C1 segment of cervical spinal cord (tissue), 14 donors: ENCODE data around the gene RHBDD2.
A peak's percentile ranks its signal among the peaks of the same experiment; 100 is the strongest.
"Not testable (repeated sequence)": the region's sequence is repeated elsewhere in the genome, so short reads cannot be mapped to it uniquely, and the experiment has no call there.

Experiments used
- DNase-seq, 14 donors: peaks; one replicate each; lab custom pipeline; 2025; lab: John Stamatoyannopoulos, UW

Gene RHBDD2

GRCh38 chr7:75866489-75867389 lies 12.1 kb upstream of the RHBDD2 start:
- DNase-seq = peak in 11 of 14 donors; percentile 1 to 59 (median 38)

- DNase-seq = no peak
Measured at GRCh38 chr7:75867390-75867717, 11.5 kb upstream of the RHBDD2 start.

- no peak for DNase-seq
Measured at GRCh38 chr7:75868153-75868552, 10.7 kb upstream of the RHBDD2 start.

GRCh38 chr7:75869776-75870379 lies 9.0 kb upstream of the RHBDD2 start:
- no peak for DNase-seq

GRCh38 chr7:75870557-75871161 lies 8.2 kb upstream of the RHBDD2 start:
- DNase-seq = no peak

- DNase-seq = no peak
Measured at GRCh38 chr7:75872073-75872782, 6.6 kb upstream of the RHBDD2 start.

- not testable (repeated sequence) for DNase-seq
Measured at GRCh38 chr7:75874180-75874579, 4.7 kb upstream of the RHBDD2 start.

GRCh38 chr7:75875113-75876080 lies 3.4 kb upstream of the RHBDD2 start:
- no peak for DNase-seq

GRCh38 chr7:75876126-75876881 lies 2.5 kb upstream of the RHBDD2 start:
- no peak for DNase-seq

GRCh38 chr7:75878312-75878768 lies 494 bp upstream of the RHBDD2 start:
- peak in 1 of 14 donors; percentile 36 for DNase-seq

GRCh38 chr7:75879771-75880184 lies 944 bp downstream of the RHBDD2 start:
- no peak for DNase-seq

GRCh38 chr7:75880242-75880641 lies 1.4 kb downstream of the RHBDD2 start:
- no peak for DNase-seq

GRCh38 chr7:75881436-75882095 lies 2.7 kb downstream of the RHBDD2 start:
- no peak for DNase-seq

GRCh38 chr7:75883265-75883824 lies 4.5 kb downstream of the RHBDD2 start:
- DNase-seq = not testable (repeated sequence)

GRCh38 chr7:75884476-75884875 lies 5.6 kb downstream of the RHBDD2 start:
- no peak for DNase-seq

GRCh38 chr7:75885036-75885435 lies 6.2 kb downstream of the RHBDD2 start:
- peak in 1 of 14 donors; percentile 58 for DNase-seq

- DNase-seq = peak in 1 of 14 donors; percentile 1
Measured at GRCh38 chr7:75887669-75888369, 9.0 kb downstream of the RHBDD2 start.

GRCh38 chr7:75888464-75889222 lies 9.8 kb downstream of the RHBDD2 start:
- DNase-seq = peak in 13 of 14 donors; percentile 2 to 57 (median 44)
